Ishikawa (cell line): ENCODE results near the gene FAM184A.

Experiments used
- CEBPB ChIP-seq: IDR thresholded peaks from 2 replicates; pipeline ENCODE4 v1.6.1; 2012
- CREB1 ChIP-seq: IDR thresholded peaks from 2 replicates; pipeline ENCODE4 v1.6.1; 2012; ENCODE audit warnings: low read depth
- EGR1 ChIP-seq: IDR thresholded peaks from 2 replicates; pipeline ENCODE4 v1.6.1; 2012
- EP300 ChIP-seq: IDR thresholded peaks from 2 replicates; pipeline ENCODE4 v1.6.1; 2012; ENCODE audit warnings: borderline replicate concordance
- FOXM1 ChIP-seq: IDR thresholded peaks from 2 replicates; pipeline ENCODE4 v1.6.1; 2012; ENCODE audit warnings: low read depth, borderline replicate concordance
- NFIC ChIP-seq: IDR thresholded peaks from 2 replicates; pipeline ENCODE4 v1.6.1; 2012
- RAD21 ChIP-seq: IDR thresholded peaks from 2 replicates; pipeline ENCODE4 v1.6.1; 2012; ENCODE audit warnings: low read depth
- TAF1 ChIP-seq: IDR thresholded peaks from 2 replicates; pipeline ENCODE4 v1.6.1; 2012; ENCODE audit warnings: low read depth, mild to moderate bottlenecking
- TCF12 ChIP-seq: IDR thresholded peaks from 2 replicates; pipeline ENCODE4 v1.6.1; 2012; ENCODE audit warnings: low read depth
- TEAD4 ChIP-seq: IDR thresholded peaks from 2 replicates; pipeline ENCODE4 v1.6.1; 2012
- YY1 ChIP-seq: IDR thresholded peaks from 2 replicates; pipeline ENCODE4 v1.6.1; 2012; ENCODE audit warnings: low read depth
- ZBTB7A ChIP-seq: IDR thresholded peaks from 2 replicates; pipeline ENCODE4 v1.6.1; 2012; ENCODE audit warnings: low read depth
- TF ChIP-seq, protein P1 (sequence below): IDR thresholded peaks from 2 replicates; pipeline ENCODE4 v1.6.1; 2012
- TF ChIP-seq, protein P2 (sequence below): IDR thresholded peaks from 2 replicates; pipeline ENCODE4 v1.6.1; 2012
- TF ChIP-seq, protein P3 (sequence below): IDR thresholded peaks from 2 replicates; pipeline ENCODE4 v1.6.1; 2012; ENCODE audit warnings: low read depth, mild to moderate bottlenecking

FAM184A gene

DNA sequence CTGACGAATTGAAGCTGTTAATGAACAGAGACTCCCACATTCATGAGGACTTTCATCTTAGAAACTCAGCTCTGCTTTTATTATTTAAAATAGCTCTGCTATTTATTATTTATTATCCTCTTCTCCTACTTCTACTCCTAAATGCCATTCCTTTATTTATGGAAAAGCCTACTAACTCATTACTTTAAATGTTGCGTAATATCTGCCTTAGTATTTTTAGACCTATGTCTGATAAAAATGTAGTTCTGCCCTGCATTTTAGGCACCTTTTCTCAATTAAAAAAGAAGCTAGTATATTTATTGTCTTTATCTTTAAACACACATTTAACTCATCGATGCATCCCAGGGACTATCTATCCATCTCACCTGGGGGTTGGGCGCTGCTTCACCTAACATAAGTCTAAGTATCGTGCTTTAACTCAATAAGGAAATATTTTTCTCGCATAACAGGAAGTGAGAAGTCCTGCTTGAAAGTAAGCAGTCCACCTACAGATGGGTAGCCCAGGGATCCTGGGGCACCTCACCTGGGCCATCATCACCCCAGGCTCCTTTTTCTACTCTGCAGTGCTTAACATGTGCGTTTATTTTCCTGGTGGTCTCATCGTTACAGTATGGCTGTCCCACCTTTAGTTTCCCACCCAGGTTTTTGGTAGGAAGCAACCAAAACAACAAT lies 31.3 kb upstream of the FAM184A start:
- TF ChIP-seq RAD21 (no peak), CEBPB (peak; percentile 53; the same call in 1 of the 2 replicates)

DNA sequence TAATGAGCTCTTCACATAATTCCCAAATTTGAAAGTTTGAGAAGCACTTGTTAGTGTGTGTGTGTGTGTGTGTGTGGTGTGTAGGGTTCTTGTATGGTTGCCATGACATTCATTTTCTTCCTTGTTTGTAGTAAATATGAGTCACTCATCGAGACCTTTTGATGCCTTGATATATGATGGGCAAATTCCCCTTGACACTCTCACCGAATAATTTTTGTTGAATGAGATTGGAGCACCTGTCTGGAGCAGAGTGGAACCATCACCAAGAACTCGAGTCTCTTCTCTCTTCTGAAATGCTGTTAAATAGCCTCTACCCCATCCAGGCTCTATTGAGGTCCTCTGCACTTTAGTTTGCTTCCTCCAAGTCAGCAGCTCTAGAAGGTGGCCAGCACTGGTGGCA lies 29.6 kb upstream of the FAM184A start:
- TF ChIP-seq NFIC (no peak), EP300 (no peak), RAD21 (no peak), YY1 (no peak), ZBTB7A (no peak), FOXM1 (no peak), TCF12 (no peak), CEBPB (no peak)
- TF ChIP-seq, protein P1, sequence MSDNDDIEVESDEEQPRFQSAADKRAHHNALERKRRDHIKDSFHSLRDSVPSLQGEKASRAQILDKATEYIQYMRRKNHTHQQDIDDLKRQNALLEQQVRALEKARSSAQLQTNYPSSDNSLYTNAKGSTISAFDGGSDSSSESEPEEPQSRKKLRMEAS: no peak
- TF ChIP-seq, protein P2, sequence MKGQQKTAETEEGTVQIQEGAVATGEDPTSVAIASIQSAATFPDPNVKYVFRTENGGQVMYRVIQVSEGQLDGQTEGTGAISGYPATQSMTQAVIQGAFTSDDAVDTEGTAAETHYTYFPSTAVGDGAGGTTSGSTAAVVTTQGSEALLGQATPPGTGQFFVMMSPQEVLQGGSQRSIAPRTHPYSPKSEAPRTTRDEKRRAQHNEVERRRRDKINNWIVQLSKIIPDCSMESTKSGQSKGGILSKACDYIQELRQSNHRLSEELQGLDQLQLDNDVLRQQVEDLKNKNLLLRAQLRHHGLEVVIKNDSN: no peak

DNA sequence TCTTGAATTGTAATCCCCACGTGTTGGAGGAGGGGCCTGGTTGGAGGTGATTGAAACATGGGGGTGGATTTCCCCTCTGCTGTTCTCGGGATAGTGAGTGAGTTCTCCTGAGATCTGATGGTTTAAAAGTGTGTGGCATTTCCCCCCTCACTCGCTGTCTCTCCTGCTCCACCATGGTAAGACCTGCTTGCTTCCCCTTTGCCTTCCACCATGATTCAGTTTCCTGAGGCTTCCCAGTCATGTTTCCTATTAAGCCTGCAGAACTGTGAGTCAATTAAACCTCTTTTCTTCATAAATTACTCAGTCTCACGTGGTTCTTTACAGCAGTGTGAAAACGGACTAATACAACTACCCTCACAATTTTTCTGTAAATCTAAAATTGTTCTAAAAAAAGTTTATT lies 26.8 kb upstream of the FAM184A start:
- TF ChIP-seq, protein P2: no peak
- TF ChIP-seq CREB1: no peak
- TF ChIP-seq ZBTB7A: no peak
- TF ChIP-seq RAD21: no peak
- TF ChIP-seq EGR1: no peak

DNA sequence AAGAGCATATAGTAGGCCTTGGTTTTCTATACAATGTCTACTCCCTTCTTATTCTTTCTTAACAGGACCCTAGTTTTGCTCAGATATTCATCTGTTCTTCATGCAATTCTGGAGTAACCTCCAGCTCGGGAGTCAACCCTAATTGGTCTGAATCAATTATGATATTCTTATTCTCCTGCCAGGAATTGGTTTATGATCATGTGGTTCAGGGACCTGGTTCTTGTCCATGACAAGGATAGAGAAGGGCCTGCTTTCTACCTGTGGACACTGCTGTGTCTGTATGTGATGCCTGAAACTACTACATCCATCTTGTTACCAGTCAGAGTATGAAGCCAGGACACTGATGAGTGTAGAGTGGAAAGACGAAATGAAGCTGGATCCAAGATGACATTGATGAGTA lies 24.4 kb upstream of the FAM184A start:
- TF ChIP-seq YY1 (no peak), TEAD4 (no peak), TAF1 (no peak), RAD21 (no peak), CREB1 (no peak), NFIC (no peak), CEBPB (no peak), EP300 (no peak), TCF12 (no peak), FOXM1 (no peak), ZBTB7A (no peak), EGR1 (no peak)
- TF ChIP-seq, protein P3, sequence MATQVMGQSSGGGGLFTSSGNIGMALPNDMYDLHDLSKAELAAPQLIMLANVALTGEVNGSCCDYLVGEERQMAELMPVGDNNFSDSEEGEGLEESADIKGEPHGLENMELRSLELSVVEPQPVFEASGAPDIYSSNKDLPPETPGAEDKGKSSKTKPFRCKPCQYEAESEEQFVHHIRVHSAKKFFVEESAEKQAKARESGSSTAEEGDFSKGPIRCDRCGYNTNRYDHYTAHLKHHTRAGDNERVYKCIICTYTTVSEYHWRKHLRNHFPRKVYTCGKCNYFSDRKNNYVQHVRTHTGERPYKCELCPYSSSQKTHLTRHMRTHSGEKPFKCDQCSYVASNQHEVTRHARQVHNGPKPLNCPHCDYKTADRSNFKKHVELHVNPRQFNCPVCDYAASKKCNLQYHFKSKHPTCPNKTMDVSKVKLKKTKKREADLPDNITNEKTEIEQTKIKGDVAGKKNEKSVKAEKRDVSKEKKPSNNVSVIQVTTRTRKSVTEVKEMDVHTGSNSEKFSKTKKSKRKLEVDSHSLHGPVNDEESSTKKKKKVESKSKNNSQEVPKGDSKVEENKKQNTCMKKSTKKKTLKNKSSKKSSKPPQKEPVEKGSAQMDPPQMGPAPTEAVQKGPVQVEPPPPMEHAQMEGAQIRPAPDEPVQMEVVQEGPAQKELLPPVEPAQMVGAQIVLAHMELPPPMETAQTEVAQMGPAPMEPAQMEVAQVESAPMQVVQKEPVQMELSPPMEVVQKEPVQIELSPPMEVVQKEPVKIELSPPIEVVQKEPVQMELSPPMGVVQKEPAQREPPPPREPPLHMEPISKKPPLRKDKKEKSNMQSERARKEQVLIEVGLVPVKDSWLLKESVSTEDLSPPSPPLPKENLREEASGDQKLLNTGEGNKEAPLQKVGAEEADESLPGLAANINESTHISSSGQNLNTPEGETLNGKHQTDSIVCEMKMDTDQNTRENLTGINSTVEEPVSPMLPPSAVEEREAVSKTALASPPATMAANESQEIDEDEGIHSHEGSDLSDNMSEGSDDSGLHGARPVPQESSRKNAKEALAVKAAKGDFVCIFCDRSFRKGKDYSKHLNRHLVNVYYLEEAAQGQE: no peak
- TF ChIP-seq, protein P1: no peak
- TF ChIP-seq, protein P2: no peak

DNA sequence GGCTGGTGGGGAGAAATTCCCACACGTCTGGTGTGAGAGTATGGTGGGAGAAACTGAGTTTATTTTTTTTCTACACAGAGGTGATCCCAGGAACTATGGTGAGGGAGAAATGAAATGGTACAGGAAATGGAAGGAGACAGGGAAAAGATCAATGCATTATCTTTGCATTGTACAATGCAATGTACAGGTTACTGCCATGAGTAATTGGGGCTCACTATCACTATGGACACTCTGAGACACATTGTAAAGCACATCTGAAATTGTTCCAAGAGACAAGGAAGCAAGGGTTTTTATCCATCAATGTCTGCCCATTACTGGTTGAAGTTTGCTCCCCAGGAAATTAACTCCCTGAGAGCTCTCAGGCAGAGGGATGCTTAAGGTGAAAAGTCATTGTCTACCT lies 21.7 kb upstream of the FAM184A start:
- no peak for TF ChIP-seq EGR1
- TF ChIP-seq, protein P2: no peak
- TF ChIP-seq FOXM1: no peak
- TF ChIP-seq RAD21: no peak
- no peak for TF ChIP-seq TCF12
- TF ChIP-seq, protein P1: no peak
- no peak for TF ChIP-seq TAF1
- TF ChIP-seq EP300: no peak
- no peak for TF ChIP-seq ZBTB7A
- TF ChIP-seq NFIC: no peak
- TF ChIP-seq TEAD4: no peak
- no peak for TF ChIP-seq YY1
- no peak for TF ChIP-seq CEBPB
- TF ChIP-seq CREB1: no peak
- TF ChIP-seq, protein P3: no peak
